NCI-H187 treated with DMSO at 0.1 percent for 48 hours (cell line): ENCODE results near the gene CEBPZOS.

Source experiments
- DNase-seq: peaks from one replicate; lab custom pipeline; 2025; lab: John Stamatoyannopoulos, UW

CEBPZOS gene

GRCh38 chr2:37232131-37232933 lies 36.0 kb downstream of the CEBPZOS start:
- no peak for DNase-seq

- no peak for DNase-seq
Observed at GRCh38 chr2:37243435-37243834, 47.1 kb downstream of the CEBPZOS start.

DNA sequence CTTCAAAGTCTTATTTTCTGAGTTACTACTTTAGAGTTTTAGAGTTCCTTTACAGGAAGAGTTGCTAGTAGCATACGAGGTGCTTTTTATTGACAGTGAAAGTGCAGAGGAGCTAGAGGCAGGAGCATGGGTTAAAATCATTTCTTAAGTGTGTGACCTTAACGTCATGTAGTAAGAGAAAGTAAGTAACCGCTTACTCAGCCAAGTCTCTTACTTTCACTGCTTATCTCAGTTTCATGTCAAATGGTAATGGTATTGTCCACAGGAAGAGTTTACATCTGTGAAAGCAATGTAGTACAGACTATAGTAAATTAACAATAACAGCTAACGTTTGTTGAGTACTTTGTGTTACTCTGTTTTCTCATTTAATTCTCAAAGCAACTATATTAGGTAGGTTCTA lies 47.7 kb downstream of the CEBPZOS start:
- no peak for DNase-seq

DNA sequence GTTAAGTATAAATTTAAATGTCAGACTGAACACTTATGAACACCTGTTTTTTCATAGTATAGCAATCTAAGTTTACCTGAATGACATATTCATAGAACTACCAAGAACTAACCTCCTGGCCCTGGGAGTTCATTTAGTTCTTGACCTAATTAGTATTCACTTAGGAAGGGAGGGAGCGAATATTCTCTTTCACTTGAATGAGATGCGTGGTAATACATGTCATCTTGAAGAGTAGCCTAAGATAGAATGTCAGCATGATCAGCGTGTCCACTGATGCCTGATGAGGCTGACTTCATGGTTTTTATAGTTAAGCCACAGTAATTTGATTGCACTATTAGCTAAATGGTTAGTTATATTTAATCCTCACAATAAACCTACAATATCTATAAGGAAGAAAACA lies 48.5 kb downstream of the CEBPZOS start:
- no peak for DNase-seq

DNA sequence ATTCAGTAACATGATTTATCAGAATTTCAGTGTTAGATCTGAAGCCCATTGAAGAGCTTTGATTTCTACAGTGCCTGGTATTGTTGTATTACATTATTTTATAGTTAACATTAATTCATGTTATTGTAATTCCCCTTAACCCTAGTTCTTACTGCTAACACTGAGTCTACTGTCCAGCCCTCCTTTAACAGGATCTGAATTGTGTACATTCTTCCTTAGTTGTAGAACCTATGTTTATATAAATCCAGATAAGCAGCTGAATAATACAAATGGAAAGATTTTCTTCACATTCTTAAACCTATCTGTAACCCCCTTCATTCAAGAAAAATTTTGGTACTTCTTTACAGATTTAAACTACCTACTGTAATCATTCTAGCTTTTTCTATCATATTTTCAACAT lies 49.9 kb downstream of the CEBPZOS start:
- DNase-seq: no peak

- DNase-seq: no peak
Observed at GRCh38 chr2:37250869-37251740, 54.8 kb downstream of the CEBPZOS start.
